OCI-M2 (cell line): ENCODE data around the gene SLC43A2.
"Not testable (repeated sequence)": the region's sequence is repeated elsewhere in the genome, so short reads cannot be mapped to it uniquely, and the experiment has no call there.

Experiments used
- DNase-seq: peaks from one replicate; lab custom pipeline; 2025; ENCODE audit not compliant: unreplicated experiment; lab: John Stamatoyannopoulos, UW

Gene SLC43A2

DNA sequence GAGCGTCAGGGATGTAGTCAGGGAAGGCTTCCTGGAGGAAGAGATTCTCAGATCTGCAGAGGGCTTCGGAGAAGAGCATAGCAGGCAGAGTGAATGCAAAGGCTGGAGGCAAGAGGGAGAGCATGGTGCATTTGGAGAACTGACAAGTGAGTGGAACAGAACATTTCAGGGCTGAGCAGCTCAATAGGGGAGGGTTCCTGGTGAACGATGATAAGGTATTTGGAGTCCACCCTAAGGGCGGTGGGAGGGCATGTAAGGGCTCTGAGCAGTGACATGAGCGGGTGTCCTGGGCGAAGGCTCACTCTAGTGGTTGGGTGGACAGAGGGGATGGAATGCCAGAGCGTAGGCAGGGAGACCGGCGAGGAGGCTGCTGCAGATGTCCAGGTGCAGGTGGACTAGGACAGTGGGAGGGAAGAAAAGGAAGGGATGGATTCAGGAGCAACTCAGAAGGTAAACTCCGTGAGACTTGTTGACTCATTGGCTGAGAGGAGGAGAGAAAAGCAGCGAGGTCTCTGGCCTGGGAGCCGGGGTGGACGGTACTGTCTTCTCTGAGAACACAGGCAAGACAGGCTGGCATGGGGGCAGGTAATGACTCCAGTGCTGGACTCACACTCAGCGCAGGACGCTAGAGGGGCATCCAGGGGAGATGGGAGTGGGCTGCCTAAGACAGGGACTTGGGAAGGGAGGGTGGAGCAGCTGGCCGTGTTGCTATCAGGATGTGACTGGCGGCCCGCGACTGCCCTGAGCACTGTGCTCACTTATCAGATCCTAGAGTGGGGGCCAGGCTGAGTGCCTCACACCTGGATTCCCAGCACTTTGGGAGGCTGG, 64.6 kb downstream of the SLC43A2 start:
- peak; percentile 68 for DNase-seq

DNA sequence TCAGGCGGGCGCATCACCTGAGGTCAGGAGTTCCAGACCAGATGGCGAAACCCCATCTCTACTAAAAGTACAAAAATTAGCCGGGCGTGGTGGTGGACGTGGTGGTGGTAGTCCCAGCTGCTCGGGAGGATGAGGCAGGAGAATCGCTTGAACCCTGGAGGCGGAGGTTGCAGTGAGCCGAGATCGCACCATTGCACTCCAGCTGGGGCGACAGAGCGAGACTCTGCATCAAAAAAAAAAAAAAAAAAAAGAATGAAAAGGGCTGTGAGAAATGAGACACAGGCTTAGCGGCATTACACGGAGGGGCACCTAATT, 65.2 kb downstream of the SLC43A2 start:
- not testable (repeated sequence) for DNase-seq

DNA sequence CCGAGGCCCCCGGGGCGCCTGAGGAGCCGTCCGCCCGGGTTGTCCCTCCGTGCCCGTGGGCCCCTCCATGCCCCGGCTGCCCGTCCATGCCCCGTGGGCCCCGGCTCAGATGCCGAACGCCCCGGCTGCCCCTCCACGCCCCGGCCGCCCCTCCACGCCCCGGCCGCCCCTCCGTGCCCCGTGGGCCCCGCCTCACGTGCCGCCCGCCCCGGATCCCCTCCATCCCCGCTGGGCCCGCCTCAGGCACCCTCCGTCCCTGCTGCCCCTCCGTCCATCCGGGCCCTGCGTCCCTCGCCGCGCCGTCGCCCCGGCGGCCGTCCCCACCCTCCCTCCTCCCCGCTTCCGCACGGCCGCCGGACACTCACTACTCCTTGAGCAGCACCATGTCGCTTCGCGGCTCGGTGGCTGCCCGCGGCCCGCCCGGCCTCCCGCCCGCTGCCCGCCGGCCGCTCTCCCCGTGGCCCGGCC, 66.4 kb downstream of the SLC43A2 start:
- DNase-seq: no peak

DNA sequence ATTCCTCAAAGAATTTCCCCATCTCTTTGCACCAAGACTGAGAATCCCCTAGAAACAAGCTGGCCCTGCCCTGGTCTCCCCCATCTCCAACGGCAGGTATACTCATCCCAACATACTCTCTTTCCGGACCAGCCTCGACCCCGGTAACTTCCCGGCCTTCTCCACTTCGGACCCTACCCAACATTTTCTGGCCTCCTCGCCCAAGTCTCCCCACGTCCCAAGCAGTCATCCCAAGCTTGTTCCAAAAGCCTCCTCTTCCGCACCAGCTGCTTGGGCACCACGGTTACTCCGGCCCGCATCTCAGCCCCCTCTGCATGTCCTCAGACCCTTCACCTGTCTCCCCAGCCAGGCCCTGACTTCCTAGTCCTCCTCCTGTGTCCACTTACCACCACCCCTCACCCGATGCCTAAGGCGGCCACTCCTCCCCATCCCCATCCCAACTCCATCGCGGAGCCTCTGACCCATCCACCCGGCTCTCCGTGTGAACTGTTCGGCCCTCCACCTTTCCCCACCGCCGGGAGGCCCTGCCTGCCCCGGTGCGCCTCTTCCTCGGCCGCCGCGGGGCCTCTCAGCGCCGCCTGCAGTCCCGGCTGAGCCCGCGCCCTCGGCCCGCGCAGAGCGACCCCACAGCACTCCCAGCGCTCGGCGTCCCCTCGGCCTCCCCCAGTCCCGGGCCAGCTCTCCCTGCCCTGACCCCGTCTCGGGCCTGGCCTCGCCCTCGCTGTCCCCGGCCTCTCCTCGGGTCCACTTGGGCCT, 67.0 kb downstream of the SLC43A2 start:
- no peak for DNase-seq

DNA sequence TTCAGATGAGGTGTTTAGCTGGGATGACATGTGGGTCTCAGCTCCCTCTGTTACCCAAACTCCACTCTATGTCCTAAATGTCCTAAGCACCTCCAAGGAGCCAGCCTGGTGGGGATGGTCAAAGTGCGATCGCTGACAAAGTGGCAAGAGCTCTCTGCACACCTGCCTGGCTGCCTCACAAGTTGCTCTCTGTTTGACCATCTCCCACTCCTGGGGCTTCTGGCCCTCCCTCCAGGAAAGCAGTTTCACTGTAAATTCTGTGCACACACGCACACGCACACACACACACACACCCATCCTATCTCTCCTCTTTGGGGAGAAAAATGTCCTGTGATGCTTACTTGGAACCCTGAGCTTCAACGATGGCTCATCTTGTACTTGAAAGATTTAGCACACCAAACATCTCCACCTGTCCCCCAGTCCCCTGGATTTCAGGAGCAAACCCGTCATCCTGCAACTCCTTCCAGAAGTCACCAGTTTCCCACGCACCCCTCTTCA, 67.7 kb downstream of the SLC43A2 start:
- DNase-seq: no peak

DNA sequence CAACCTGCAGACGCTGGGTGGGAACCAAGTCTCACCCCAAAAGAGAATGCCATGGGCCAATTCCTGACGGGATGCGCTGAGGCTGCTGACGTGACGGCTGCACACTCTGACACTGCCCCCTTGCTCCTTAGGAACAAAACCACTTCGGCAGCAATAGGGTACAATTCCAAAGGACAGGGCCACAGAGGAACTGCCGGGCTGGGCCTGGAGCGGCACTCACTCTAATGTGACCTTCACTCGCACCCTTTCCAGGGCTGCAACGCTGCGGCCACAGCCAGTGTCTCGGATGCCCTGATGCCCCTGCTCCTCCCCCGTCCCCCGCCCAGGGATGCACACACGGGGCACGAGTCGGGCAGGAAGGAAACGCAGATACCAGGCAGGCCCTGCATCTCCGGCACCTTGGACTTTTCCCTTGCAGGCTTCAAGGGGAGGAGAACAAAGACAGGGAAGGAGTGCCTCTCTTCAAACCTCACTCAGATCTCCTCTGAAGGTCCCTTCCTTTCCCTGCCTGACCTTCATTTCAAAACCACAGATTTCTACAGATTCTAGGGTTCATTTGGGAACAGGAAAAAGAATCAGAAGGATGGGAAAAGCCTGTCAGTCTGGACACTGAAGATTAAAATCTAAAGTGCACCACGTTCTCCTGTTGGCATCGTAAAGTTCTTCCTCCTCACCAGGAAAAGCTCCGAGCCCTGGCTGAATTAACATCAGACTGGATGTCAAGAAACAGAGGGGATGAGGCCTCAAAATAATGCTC, 68.4 kb downstream of the SLC43A2 start:
- no peak for DNase-seq

DNA sequence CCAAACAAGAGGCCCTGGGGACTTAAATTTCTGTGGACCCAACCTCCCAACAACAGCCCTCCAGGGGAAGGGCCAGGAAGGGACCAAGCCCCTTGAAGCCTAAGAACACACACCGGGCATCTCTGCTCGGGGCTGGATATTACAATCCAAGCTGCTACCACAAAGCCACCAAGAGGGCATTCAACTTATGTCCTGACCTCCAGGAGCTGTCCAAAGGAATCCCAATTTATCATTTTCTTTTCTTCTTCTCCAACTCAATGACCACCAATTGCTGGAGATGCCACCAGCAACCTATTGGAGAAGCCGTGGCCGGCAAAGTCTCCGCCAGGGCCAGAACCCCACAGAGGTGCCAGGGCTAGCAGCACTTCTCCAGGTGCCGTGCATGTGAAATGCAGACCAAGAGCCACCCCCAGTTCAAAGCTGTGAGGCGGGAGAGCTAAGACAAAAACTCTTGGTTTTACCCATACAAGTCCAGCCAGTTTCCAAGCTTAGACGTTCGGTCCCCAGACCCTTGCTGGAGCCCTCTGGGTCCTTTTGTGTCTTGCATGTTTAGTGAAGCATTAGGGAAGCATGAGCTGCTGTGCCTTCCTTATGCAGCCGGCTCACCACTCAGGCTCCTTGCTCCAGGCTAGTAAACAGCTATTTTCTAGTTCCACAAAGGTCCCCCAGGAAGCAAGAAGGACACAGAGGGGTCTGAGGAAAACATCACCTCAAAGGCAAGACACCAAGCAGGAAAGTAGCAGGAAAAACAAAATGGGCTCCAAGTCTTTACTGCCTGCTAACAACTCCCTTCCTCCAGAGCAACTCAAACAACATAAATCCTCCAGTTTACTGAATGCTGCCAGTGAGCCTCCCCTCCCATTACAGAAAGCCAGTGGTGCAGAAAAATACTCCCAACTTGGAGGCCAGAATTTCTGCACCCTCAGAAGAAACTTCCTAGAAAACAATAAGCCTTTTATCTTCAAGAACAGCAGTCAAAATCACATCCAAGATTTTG, 69.3 kb downstream of the SLC43A2 start:
- DNase-seq: no peak

DNA sequence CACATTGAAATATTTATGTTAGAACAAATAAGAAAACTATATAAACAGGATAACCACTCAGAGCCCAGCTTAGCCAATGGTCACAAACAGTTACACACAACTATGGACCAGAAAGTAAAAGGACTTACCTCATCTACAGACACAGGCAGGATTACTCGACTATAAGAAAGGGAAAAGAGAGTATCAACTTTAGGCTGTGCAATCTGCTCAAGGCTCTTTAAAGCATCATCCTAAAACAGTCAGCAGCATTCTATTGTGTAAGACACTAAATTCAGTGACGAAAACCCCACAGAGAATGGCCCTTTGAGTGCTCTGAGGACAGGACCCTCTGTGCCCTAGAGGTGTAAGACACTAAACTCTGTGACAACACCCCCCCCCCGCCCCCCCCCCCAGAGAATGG, 70.2 kb downstream of the SLC43A2 start:
- no peak for DNase-seq

DNA sequence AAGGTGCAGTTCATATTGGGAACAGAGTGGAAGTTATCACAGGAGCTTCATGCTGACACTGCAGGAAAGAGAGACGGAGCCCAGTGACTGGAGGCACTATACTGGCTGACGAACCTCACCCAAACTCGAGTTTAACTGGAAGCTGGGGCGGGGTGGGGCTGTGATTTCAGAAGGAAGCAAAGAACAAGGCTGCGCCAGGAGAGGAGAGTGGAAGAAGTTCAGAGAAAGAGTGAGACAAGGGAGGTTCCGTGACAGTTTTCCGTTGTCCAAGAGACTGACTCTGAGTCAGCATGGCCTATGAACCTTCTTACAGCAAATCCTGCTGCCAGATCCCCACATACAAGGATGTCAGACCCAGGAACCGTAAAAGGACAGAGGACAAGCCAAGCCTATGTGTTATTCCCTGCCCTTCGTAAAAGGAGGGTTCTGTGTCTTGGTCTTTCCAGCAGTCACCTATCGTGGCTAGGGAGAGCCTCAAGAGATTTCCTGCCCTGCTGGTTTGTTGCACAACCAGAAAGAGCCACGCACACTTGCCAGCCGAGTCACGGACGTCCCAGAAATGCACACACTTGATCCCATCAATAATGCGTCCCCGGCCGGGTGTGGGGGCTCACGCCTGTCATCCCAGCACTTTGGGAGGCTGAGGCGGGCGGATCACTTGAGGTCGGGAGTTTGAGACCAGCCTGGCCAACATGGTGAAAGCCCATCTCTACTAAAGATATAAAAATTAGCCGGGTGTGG, 71.1 kb downstream of the SLC43A2 start:
- no peak for DNase-seq

DNA sequence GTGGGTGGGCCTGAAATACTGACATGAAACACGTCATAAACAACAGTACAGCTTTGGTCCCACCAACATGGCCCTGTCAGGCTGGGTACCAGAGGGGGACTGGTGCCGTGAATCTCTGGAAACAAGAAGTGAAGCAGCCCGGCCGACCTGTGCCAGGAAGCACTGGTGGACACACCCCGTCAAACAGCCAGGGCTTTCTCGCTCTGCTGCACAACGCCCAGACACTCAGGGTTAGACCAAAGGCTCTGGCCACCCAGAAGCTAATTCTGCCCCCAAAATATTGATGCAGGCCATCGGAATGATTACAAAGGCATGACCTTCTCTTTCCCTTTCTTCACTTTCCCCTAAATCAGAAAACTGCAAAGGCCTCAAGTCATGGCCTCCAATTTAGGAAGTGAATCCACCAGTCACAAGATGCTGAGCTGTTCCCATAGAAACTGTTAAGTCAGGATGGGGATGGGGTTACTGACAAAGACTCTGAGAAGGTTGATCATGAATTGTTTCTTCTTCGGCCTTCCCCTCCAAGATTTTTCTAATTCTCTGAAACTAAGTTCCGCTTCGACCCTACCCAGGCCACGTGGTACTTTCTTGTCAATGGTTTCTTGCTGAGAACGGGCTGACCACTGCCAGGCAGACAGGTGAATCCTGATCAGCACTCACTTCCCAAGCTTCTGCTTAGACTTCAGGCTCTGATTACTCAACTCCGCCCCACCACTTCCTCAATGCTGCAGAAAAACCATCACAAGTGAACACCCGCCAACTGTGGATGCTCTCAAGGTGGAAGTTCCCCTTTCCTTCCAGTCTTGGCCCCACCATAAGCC, 72.8 kb downstream of the SLC43A2 start:
- no peak for DNase-seq

DNA sequence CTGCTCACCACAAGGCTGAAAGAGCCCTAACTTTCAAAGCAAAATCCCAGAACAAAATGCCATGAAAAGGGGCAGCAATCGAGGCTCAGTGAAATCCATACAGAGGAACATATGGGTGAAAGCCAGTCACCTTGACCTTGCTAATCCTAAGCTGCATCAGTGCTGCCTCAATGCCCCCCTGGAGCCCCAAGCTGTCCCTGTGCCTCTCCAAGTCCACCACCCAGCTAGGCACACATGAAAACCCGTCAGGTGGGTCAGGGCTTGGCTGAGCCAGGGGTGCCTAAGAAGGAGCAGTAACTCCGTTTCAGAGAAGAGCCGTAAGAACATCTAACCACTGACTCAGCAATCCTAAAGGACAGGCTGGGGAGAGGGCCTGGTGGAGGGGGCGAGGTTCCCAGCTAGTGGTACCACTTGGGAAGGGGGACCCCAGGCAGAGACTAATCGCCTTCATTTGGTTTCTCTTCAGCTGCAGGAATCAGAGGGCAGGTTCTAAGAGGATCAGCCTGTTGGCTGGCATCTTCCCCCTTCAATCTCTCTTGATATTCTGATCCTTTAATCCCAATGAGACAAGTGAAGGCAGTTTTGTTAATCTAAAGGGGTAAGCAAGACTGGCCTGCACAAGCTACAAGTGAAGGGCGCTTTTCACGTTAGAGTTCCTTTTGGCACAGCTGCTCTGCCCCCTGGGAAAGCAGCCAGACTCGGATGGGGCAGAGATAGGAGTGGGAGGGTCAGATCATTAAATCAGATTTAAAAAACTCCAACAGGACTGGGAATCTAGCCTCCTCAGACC, 73.7 kb downstream of the SLC43A2 start:
- no peak for DNase-seq

DNA sequence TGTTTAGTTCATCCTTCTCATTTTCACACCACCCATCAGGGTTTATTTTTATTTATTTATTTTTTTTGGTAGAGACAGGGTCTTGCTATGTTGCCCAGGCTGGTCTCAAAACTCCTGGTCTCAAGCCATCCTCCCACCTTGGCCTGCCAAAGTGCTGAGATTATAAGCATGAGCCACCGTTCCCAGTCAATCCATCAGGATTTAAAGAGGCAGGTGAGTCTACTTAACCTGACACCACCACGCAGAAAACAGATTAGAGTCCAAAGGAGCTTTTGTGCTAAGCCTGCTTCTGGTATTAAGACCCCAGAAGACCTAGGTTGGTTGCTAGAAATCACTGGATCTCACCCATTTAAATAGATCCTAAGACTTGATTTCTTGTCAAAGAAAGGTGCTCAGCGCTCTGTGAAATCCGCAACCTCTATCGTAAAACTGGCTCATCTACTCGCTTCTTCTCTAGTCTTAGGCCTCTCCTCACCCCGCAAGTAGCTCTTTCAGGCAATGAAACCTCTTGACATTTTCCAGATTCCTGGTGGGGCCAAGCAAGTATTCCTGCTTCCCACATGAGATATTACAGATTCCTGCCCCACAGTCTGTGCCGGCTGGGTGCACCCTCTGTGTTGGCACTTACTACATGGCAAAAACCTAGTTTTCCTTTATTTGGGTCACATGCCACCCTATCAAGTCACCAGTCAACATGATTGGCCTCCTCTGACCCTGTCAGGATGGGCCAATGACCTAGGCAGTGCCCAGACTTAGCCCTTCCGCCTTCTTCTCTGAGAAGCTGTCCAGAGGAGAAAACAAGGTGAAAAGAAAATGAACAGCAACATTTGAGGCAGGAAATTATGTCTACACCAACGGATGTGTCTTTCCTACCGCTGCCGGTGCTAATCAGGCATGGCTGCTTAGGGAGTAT, 75.0 kb downstream of the SLC43A2 start:
- DNase-seq: no peak

DNA sequence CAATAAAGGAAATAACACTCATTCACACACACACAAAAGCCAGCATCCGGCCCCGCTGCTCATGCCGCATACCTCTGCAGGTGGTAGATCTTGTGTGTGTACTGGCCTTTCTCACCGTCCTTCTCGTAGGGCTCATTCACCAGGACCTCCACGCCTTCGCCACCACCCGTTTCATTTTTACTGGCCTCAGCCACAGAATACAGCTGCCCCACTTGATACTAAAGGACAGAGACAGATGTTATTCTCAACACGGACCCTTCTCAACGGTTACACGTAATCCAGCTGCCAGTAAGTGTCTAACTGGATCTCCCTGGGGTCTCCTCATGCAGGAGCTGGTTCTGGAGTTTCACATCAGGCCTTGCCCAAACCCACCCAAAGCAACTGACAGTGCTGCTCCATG, 75.7 kb downstream of the SLC43A2 start:
- DNase-seq: no peak

DNA sequence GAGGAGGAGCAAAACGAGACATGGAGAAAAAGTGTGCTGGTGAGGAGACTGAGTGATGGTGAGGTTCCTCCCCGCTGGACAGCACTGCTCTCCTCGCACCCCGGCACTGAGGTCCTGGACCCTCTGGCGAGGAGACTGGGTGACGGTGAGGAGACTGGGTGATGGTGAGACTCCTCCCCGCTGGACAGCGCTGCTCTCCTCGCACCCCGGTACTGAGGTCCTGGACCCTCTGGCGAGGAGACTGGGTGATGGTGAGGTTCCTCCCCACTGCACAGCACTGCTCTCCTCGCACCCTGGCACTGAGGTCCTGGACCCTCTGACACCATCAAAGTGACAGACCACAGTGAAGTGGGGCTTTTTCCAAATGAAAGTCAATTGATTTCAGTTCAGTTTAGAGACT, 76.9 kb downstream of the SLC43A2 start:
- no peak for DNase-seq

DNA sequence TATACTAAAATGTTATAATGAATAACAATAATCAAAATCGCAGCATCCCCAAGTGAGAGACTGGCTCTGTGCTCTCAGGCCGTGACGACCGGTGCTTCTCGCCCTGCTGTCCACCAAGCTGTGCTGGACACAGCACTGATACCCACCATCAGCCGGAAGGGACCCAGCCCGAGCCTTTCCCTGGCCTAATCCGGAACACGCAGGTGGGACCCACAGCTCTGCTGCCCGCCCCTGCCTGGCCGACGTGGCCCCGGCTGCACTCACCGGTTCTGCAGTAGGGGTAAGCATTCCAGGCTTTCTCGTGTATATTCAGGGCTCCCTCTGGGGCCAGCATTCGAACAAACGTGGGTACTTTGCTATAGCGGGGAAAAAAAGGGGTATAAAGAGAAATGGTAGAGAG, 80.6 kb downstream of the SLC43A2 start:
- no peak for DNase-seq

DNA sequence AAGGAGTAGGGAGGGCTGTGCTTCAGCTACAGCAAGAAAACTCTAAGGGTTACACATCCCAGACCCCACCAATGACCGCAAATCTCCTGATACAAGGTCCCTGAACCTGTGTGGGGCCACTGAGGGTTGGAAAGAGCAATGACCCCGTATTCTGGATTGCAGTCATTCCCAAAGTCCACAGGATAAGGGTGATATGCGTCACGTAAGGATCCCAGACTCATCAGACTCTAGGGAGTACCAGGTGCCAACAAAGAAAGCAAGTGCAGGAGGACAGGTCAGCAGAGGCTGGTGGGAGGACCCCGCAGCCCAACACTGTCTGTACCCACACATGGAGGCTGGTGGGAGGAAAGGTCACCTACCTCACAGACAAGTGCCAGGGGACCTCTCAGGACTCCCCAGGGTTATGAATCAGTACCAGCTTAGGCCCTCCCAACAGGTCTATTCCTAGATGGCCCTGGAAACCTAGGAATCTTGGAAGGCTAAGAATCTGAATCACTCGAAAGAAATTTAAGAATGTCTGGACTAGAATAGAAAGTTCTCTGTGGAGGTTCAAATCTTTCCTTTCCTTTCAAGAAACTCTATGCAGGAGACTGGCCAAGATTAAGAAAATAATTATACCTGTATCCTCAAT, 82.2 kb downstream of the SLC43A2 start:
- DNase-seq: no peak

DNA sequence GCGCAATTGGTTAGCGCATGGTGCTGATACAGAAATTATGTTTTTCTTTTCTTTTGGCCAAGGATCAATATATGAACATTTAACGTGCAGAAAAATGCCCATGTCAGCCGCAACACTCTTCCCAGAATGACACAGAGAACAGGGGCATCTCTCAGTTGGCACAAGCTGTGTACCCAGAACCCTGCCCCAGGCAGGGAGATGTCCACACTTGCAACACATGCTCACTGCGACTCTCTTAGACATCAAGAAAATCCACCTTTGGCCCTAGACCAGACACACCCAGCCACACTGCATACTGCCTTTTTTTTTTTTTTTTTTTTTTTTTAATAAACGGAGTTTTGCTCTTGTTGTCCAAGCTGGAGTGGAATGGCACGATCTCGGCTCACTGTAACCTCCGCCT, 83.0 kb downstream of the SLC43A2 start:
- no peak for DNase-seq
